AG09309 (cell line): ENCODE measurements around the gene CDIPT.

Experiments used
- DNase-seq: peaks from one replicate; pipeline ENCODE4 v3.0.0-alpha.2; 2010; ENCODE audit warnings: low read depth
- H3K4me3 ChIP-seq: 2 replicates; pipeline ENCODE4 v1.5.1; 2011; ENCODE audit warnings: mild to moderate bottlenecking, low read depth, low read length, moderate library complexity; ENCODE audit not compliant: control insufficient read depth
- TF ChIP-seq, protein P1 (sequence below): IDR thresholded peaks from 2 replicates; pipeline ENCODE4 v1.5.1; 2011; ENCODE audit warnings: mild to moderate bottlenecking, low read depth, low read length, inconsistent platforms; ENCODE audit not compliant: insufficient read depth, control insufficient read depth; ENCODE audit errors: missing control alignments

CDIPT gene

DNA sequence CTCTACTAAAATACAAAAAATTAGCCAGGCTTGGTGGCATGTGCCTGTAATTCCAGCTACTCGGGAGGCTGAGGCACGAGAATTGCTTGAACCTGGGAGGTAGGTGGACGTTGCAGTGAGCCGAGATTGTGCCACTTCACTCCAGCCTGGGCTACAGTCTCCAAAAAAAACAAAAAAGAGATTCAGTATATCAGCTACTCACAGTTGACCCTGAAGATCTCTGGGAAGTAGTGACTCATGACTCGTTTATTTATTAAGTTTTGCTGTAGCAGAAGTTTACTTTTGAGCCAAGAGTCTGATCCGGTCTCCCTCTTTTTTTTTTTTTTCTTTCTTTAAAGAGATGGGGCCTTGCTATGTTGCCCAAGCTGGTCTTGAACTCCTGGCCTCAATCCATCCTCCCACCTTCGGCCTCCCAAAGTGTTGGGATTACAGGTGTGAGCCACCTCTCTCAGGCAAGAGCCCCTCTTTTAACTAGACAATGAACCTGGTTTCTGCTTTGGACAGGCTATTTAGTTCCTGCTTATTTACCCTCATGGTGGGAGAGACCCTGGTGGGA is 38.4 kb downstream of the CDIPT start:
- peak overlapping the region; percentile 18 for H3K4me3 ChIP-seq
- DNase-seq: no peak
- TF ChIP-seq, protein P1, sequence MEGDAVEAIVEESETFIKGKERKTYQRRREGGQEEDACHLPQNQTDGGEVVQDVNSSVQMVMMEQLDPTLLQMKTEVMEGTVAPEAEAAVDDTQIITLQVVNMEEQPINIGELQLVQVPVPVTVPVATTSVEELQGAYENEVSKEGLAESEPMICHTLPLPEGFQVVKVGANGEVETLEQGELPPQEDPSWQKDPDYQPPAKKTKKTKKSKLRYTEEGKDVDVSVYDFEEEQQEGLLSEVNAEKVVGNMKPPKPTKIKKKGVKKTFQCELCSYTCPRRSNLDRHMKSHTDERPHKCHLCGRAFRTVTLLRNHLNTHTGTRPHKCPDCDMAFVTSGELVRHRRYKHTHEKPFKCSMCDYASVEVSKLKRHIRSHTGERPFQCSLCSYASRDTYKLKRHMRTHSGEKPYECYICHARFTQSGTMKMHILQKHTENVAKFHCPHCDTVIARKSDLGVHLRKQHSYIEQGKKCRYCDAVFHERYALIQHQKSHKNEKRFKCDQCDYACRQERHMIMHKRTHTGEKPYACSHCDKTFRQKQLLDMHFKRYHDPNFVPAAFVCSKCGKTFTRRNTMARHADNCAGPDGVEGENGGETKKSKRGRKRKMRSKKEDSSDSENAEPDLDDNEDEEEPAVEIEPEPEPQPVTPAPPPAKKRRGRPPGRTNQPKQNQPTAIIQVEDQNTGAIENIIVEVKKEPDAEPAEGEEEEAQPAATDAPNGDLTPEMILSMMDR: no peak

- DNase-seq: no peak
- peak overlapping the region; percentile 93 for H3K4me3 ChIP-seq
- TF ChIP-seq, protein P1: no peak
Measured at GRCh38 chr16:29821643-29822115, 41.3 kb downstream of the CDIPT start.

- no peak for DNase-seq
- TF ChIP-seq, protein P1: no peak
- H3K4me3 ChIP-seq: peak overlapping the region; percentile 93
Measured at GRCh38 chr16:29820730-29821642, 42.0 kb downstream of the CDIPT start.

DNA sequence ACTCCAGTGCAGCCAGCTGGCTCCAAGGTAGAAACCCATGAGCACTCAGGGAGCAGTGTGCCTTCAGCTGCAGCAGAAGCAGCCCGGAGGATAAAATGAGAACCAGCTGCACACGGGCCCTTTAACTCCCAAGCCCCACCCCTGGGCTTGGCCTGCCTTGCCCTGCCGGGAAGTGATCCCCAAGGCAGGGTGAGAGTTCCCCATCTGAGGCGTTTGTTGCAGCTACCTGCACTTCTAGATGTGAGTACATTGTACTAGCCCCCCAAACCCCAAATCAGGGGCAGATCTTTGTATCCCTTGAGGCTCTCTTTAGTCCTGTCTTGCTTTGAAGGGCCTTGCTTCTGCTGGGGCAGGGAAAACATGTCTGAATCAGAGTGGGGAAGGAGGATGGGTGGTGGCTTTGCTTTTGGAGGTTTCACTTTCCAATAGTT is 42.7 kb downstream of the CDIPT start, which contains the start of gene MVP:
MVP (plus strand) TSS at position 192 of the 431 bp plus-strand sequence. CDS start 10,088 bp downstream, outside the sequence.
- peak within 1 kb of the TSS; percentile 93 for H3K4me3 ChIP-seq
- DNase-seq: no peak
- TF ChIP-seq, protein P1: no peak

GRCh38 chr16:29819506-29819905 is 43.5 kb downstream of the CDIPT start:
- no peak for DNase-seq
- peak overlapping the region; percentile 93 for H3K4me3 ChIP-seq
- TF ChIP-seq, protein P1: peak; percentile 12

DNA sequence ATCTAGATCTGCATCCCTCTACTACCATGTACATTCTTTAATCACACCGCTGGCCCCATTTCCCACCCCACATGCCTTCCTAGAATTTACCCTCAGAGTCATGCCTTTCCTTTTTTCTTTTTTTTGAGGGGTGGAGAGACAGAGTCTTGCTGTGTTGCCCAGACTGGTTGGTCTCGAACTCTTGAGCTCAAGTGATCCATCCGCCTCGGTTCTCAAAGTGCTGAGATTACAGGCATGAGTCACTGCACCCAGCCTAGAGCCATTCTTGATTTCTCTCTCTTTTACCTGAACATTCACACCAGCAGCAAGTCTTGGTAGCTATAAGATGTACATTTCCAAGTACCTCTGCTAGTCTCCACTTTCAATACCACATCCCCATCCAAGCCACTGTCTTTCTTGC is 44.9 kb downstream of the CDIPT start:
- TF ChIP-seq, protein P1: no peak
- DNase-seq: no peak
- H3K4me3 ChIP-seq: no peak overlapping the region
